Thyroid gland (tissue), 4 donors: ENCODE results near the gene CUEDC2. TPM values are rescaled to one million over a fixed set of nuclear protein-coding genes. Genes with fewer than 3 reads are reported as not detected.

Experiments
- DNase-seq, 2 donors: peaks; one replicate each; pipeline ENCODE4 v3.0.0-alpha.2; 2019
- H3K27ac ChIP-seq, 3 donors: fragments of 200-600 bp; sonication (generic); 1 replicate in 2 of 3; 2 replicates in 1 of 3; pipeline ENCODE4 v1.5.1; 2016 to 2019; ENCODE audit warnings: mild to moderate bottlenecking in 1 of 3, moderate library complexity in 1 of 3
- H3K27me3 ChIP-seq: fragments of 200-600 bp; sonication (generic); one replicate; pipeline ENCODE4 v1.5.1; 2019
- H3K36me3 ChIP-seq, 2 donors: fragments of 200-600 bp; sonication (generic); one replicate each; pipeline ENCODE4 v1.5.1; 2016 to 2019
- H3K4me1 ChIP-seq, 2 donors: fragments of 200-600 bp; sonication (generic); one replicate each; pipeline ENCODE4 v1.5.1; 2017 to 2019
- H3K4me3 ChIP-seq, 3 donors: fragments of 200-600 bp; sonication (generic); replicated peaks in 1 of 3; 1 replicate in 2 of 3; 2 replicates in 1 of 3; pipeline ENCODE4 v1.5.1; 2016; ENCODE audit warnings: mild to moderate bottlenecking in 1 of 3
- H3K9me3 ChIP-seq: fragments of 200-600 bp; sonication (generic); one replicate; pipeline ENCODE4 v1.5.1; 2017
- CTCF ChIP-seq, 6 experiments: fragments of 200-600 bp in 3 of 6; fragments of 450-650 bp in 3 of 6; sonication (generic) in 3 of 6; IDR thresholded peaks; one replicate each; pipeline ENCODE4 v1.5.1; 2016 to 2019; ENCODE audit warnings: antibody characterized with exemption in 6 of 6, mild to moderate bottlenecking in 2 of 6, inconsistent platforms in 1 of 6, moderate library complexity in 1 of 6
- POLR2A ChIP-seq, 2 donors: fragments of 450-650 bp; IDR thresholded peaks; one replicate each; pipeline ENCODE4 v1.6.1; 2017; ENCODE audit warnings: antibody characterized with exemption in 2 of 2, mild to moderate bottlenecking in 2 of 2, moderate library complexity in 1 of 2
- WGBS, 2 donors: methylation state at CpG; one replicate each; pipeline ENCODE4 v1.1.5; 2017; 5-methylcytosine and 5-hydroxymethylcytosine counted together
- intact Hi-C: fragments of 100-400 bp; cut with DNase I; formaldehyde crosslinking; loops from one replicate; pipeline ENCODE4 v1.15.1; 2023
- total RNA-seq, 4 donors: library from RNA; depleted of rRNA; stranded (reverse); fragments of >200 nt; gene quantifications; one replicate each; pipeline ENCODE4 v1.2.3, GENCODE V29; 2016

Gene CUEDC2
- total RNA-seq, 4 donors from 2014 or later = 56.2 to 73.9 (median 62.0) TPM

- no peak for DNase-seq
- H3K36me3 ChIP-seq = peaks cover 0 to 6% of the 10 kb centered on the region in 2 donors
- H3K4me1 ChIP-seq = peaks cover 26 to 33% of the 10 kb centered on the region in 2 donors
- H3K27ac ChIP-seq = no peak overlapping the region
- intact Hi-C loops = loop anchor here (10.0 kb wide), 1 partner anchor 161 kb away; no protein-coding TSS in a partner anchor
- H3K4me3 ChIP-seq = no peak overlapping the region
- H3K9me3 ChIP-seq = no peaks in the 10 kb centered on the region
- H3K27me3 ChIP-seq = no peaks in the 10 kb centered on the region
- 86 to 92% methylated on average over 7 to 9 of the region's 9 CpGs for WGBS, 2 donors
- TF ChIP-seq CTCF (IDR thresholded peaks at IDR 0.05) (no peak), POLR2A (IDR thresholded peaks at IDR 0.05) (no peak)
Observed at GRCh38 chr10:102424145-102424544, 8.2 kb downstream of the CUEDC2 start.

- DNase-seq = no peak
- no peak for TF ChIP-seq POLR2A (IDR thresholded peaks at IDR 0.05)
- TF ChIP-seq CTCF (IDR thresholded peaks at IDR 0.05) = no peak
- Histone ChIP-seq H3K27ac (no peak overlapping the region), H3K36me3 (peaks cover 0 to 6% of the 10 kb centered on the region in 2 donors), H3K4me3 (no peak overlapping the region), H3K4me1 (peaks cover 29 to 36% of the 10 kb centered on the region in 2 donors), H3K9me3 (no peaks in the 10 kb centered on the region), H3K27me3 (no peaks in the 10 kb centered on the region)
- intact Hi-C loops = loop anchor here (10.0 kb wide), 1 partner anchor 161 kb away; no protein-coding TSS in a partner anchor
- WGBS, 2 donors = 95 to 96% methylated on average over 9 to 11 of the region's 13 CpGs
Observed at GRCh38 chr10:102423372-102423968, 8.9 kb downstream of the CUEDC2 start.

GRCh38 chr10:102422545-102423129, 9.7 kb downstream of the CUEDC2 start:
- Histone ChIP-seq H3K4me3 (peak overlapping the region; percentile 3 to 91 (median 88)), H3K27ac (peak overlapping the region; percentile 32 to 92 (median 87)), H3K9me3 (no peaks in the 10 kb centered on the region), H3K27me3 (no peaks in the 10 kb centered on the region), H3K4me1 (peaks cover 29 to 36% of the 10 kb centered on the region in 2 donors), H3K36me3 (peaks cover 0 to 6% of the 10 kb centered on the region in 2 donors)
- TF ChIP-seq CTCF (IDR thresholded peaks at IDR 0.05) (peak; percentile 35 to 86 (median 66)), POLR2A (IDR thresholded peaks at IDR 0.05) (no peak)
- peak; percentile 80 to 85 for DNase-seq
- 15 to 23% methylated on average over 5 to 19 of the region's 28 CpGs for WGBS, 2 donors
- intact Hi-C loops = loop anchor here (10.0 kb wide), 1 partner anchor 162 kb away; no protein-coding TSS in a partner anchor

- no peaks in the 10 kb centered on the region for H3K27me3 ChIP-seq
- H3K27ac ChIP-seq = peak overlapping the region; percentile 32 to 92 (median 87)
- WGBS, 2 donors = 0 to 1% methylated on average over 2 to 33 of the region's 62 CpGs
- intact Hi-C loops = loop anchor here (10.0 kb wide), 1 partner anchor 163 kb away; no protein-coding TSS in a partner anchor
- H3K9me3 ChIP-seq = no peaks in the 10 kb centered on the region
- H3K36me3 ChIP-seq = peaks cover 0 to 6% of the 10 kb centered on the region in 2 donors
- H3K4me3 ChIP-seq = peak overlapping the region; percentile 3 to 91 (median 88)
- TF ChIP-seq POLR2A (IDR thresholded peaks at IDR 0.05) (peak in 1 of 2 donors; percentile 43), CTCF (IDR thresholded peaks at IDR 0.05) (no peak)
- peak; percentile 69 to 72 for DNase-seq
- peaks cover 29 to 36% of the 10 kb centered on the region in 2 donors for H3K4me1 ChIP-seq
Observed at GRCh38 chr10:102421757-102422512, 10.4 kb downstream of the CUEDC2 start.
